ENCODE measurements around the gene GTPBP3. TPM values are rescaled to one million over a fixed set of nuclear protein-coding genes. Genes with fewer than 3 reads are reported as not detected.
A peak's percentile ranks its signal among the peaks of the same experiment; 100 is the strongest.

Gene GTPBP3
- total and polyA plus RNA-seq, 9 of the 15 experiments (the other 6 are each of a cell fraction or from before 2014, with no cell fraction given), result 4.9 to 124 (median 22.6) TPM

DNA sequence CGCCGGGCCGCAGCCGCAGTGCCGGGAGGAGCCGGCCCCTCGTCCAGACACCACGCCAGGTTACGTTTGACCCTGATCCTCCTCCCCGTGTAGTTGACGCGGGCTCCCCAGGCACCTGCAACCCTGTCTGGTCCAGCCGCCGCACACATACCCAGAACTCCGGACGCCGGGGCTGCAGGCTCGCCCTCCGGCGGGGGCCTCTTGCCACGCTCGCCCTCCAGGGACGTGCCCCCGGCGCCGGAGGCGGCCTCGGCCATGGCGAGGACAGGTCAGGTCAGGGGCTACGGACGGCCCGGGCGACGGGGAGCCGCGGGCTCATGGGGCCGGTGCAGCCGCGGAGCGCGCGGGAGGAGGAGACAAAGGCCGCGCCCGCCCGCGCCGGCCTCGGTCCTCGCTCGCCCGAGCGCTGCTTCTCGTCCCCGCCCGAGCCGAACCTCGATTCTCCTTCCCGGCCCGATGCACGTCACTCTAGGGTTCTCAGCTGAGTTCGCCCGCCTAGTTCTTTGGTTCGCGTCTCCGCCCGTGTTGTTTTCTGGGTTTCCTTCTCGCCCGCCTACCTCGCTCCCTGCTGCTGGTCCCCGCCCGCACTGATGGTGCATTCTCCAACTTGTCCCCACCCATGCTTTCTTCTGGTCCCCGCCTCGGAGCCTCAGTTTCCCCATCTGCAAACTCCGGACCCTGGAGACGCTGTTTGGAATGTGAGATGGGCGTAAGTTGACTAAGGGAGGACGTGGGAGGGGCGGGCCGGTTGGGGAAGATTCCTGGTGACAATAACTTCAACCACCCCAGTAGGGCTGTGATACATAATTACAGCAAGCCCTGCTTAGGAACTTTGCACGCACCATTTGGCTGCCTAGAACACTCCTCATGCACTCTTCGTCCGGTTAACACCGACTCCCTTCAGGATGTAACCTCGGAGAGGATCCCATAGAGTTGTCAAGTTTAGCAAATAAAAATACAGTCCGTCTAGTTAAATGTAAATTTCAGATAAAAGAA is 2.6 kb upstream of the GTPBP3 start, which contains the start of gene ANO8 (continued):
- TF ChIP-seq, protein P1, sequence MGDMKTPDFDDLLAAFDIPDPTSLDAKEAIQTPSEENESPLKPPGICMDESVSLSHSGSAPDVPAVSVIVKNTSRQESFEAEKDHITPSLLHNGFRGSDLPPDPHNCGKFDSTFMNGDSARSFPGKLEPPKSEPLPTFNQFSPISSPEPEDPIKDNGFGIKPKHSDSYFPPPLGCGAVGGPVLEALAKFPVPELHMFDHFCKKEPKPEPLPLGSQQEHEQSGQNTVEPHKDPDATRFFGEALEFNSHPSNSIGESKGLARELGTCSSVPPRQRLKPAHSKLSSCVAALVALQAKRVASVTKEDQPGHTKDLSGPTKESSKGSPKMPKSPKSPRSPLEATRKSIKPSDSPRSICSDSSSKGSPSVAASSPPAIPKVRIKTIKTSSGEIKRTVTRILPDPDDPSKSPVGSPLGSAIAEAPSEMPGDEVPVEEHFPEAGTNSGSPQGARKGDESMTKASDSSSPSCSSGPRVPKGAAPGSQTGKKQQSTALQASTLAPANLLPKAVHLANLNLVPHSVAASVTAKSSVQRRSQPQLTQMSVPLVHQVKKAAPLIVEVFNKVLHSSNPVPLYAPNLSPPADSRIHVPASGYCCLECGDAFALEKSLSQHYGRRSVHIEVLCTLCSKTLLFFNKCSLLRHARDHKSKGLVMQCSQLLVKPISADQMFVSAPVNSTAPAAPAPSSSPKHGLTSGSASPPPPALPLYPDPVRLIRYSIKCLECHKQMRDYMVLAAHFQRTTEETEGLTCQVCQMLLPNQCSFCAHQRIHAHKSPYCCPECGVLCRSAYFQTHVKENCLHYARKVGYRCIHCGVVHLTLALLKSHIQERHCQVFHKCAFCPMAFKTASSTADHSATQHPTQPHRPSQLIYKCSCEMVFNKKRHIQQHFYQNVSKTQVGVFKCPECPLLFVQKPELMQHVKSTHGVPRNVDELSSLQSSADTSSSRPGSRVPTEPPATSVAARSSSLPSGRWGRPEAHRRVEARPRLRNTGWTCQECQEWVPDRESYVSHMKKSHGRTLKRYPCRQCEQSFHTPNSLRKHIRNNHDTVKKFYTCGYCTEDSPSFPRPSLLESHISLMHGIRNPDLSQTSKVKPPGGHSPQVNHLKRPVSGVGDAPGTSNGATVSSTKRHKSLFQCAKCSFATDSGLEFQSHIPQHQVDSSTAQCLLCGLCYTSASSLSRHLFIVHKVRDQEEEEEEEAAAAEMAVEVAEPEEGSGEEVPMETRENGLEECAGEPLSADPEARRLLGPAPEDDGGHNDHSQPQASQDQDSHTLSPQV (IDR thresholded peaks at IDR 0.05), result peak; percentile 85; the same call in 1 of the 2 replicates
- TF ChIP-seq GATAD2A (IDR thresholded peaks at IDR 0.05) (no peak), ATF3 (IDR thresholded peaks at IDR 0.05) (no peak), ATF3 (CRISPR knock-in tag; conservative IDR thresholded peaks at IDR 0.05) (no peak), ETS2 (tag; IDR thresholded peaks at IDR 0.05; ENCODE audit: borderline replicate concordance, poor library complexity, severe bottlenecking) (no peak), TEAD4 (IDR thresholded peaks at IDR 0.05; ENCODE audit: low read length) (peak; percentile 49), TEAD4 (CRISPR knock-in tag; IDR thresholded peaks at IDR 0.05; ENCODE audit: borderline replicate concordance) (peak; percentile 19; the same call in 1 of the 2 replicates), RBFOX2 (IDR thresholded peaks at IDR 0.05; ENCODE audit: low read depth, low read length) (peak; percentile 75), RFX5 (IDR thresholded peaks at IDR 0.05; ENCODE audit: low read depth, low read length) (0 out of 2 replicates have a peak, but pooled peaks have one; percentile 18), MAFK (IDR thresholded peaks at IDR 0.05; ENCODE audit: low read length) (no peak), CBX5 (IDR thresholded peaks at IDR 0.05; ENCODE audit: borderline replicate concordance, low read depth) (no peak), FOXJ2 (tag; IDR thresholded peaks at IDR 0.05) (no peak), TBL1XR1 (IDR thresholded peaks at IDR 0.05; ENCODE audit: low read length in 2 of 2) (peak in 1 of 2 experiments; percentile 71; a peak in 2 of 4 replicates), NR2F6 (CRISPR knock-in tag; IDR thresholded peaks at IDR 0.05) (no peak)
- TF ChIP-seq, protein P2, sequence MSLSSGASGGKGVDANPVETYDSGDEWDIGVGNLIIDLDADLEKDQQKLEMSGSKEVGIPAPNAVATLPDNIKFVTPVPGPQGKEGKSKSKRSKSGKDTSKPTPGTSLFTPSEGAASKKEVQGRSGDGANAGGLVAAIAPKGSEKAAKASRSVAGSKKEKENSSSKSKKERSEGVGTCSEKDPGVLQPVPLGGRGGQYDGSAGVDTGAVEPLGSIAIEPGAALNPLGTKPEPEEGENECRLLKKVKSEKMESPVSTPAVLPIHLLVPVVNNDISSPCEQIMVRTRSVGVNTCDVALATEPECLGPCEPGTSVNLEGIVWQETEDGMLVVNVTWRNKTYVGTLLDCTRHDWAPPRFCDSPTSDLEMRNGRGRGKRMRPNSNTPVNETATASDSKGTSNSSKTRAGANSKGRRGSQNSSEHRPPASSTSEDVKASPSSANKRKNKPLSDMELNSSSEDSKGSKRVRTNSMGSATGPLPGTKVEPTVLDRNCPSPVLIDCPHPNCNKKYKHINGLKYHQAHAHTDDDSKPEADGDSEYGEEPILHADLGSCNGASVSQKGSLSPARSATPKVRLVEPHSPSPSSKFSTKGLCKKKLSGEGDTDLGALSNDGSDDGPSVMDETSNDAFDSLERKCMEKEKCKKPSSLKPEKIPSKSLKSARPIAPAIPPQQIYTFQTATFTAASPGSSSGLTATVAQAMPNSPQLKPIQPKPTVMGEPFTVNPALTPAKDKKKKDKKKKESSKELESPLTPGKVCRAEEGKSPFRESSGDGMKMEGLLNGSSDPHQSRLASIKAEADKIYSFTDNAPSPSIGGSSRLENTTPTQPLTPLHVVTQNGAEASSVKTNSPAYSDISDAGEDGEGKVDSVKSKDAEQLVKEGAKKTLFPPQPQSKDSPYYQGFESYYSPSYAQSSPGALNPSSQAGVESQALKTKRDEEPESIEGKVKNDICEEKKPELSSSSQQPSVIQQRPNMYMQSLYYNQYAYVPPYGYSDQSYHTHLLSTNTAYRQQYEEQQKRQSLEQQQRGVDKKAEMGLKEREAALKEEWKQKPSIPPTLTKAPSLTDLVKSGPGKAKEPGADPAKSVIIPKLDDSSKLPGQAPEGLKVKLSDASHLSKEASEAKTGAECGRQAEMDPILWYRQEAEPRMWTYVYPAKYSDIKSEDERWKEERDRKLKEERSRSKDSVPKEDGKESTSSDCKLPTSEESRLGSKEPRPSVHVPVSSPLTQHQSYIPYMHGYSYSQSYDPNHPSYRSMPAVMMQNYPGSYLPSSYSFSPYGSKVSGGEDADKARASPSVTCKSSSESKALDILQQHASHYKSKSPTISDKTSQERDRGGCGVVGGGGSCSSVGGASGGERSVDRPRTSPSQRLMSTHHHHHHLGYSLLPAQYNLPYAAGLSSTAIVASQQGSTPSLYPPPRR (CRISPR knock-in tag; IDR thresholded peaks at IDR 0.05; ENCODE audit: borderline replicate concordance), result peak; percentile 59; the same call in 1 of the 2 replicates
